GM12865 (cell line): Measurements from ENCODE around the gene CEP89.

Source experiments
- DNase-seq: peaks from one replicate; pipeline ENCODE4 v3.0.0; 2010; ENCODE audit warnings: low read depth
- H3K4me3 ChIP-seq: 2 replicates; pipeline ENCODE4 v1.5.1; 2011; ENCODE audit warnings: mild to moderate bottlenecking, low read depth, low read length, control low read depth
- TF ChIP-seq, protein P1 (sequence below): IDR thresholded peaks from 2 replicates; pipeline ENCODE4 v1.5.1; 2011; ENCODE audit warnings: low read length, control low read depth, low read depth, inconsistent platforms; ENCODE audit not compliant: insufficient read depth; ENCODE audit errors: missing control alignments

Gene CEP89

DNA sequence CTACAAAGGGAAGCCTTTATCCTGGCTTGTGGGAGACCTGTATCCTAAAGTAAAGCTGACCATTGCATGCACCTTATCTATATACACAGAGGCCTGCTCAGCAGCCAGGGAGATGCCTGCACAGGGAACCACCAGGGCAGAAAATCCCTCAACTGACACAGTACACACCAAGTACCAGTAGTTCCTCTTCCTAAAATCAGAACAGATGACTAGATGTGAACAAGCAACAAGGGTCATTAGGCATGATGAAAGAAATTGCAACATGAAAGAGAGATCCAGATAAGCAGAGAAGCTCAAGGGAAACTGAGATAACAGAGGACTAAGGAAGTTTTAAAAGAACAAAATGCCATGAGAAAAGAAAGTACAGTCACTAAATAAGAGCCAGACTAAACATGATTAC, 62.5 kb downstream of the CEP89 start:
- TF ChIP-seq, protein P1, sequence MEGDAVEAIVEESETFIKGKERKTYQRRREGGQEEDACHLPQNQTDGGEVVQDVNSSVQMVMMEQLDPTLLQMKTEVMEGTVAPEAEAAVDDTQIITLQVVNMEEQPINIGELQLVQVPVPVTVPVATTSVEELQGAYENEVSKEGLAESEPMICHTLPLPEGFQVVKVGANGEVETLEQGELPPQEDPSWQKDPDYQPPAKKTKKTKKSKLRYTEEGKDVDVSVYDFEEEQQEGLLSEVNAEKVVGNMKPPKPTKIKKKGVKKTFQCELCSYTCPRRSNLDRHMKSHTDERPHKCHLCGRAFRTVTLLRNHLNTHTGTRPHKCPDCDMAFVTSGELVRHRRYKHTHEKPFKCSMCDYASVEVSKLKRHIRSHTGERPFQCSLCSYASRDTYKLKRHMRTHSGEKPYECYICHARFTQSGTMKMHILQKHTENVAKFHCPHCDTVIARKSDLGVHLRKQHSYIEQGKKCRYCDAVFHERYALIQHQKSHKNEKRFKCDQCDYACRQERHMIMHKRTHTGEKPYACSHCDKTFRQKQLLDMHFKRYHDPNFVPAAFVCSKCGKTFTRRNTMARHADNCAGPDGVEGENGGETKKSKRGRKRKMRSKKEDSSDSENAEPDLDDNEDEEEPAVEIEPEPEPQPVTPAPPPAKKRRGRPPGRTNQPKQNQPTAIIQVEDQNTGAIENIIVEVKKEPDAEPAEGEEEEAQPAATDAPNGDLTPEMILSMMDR: no peak
- DNase-seq: no peak
- no peak overlapping the region for H3K4me3 ChIP-seq

DNA sequence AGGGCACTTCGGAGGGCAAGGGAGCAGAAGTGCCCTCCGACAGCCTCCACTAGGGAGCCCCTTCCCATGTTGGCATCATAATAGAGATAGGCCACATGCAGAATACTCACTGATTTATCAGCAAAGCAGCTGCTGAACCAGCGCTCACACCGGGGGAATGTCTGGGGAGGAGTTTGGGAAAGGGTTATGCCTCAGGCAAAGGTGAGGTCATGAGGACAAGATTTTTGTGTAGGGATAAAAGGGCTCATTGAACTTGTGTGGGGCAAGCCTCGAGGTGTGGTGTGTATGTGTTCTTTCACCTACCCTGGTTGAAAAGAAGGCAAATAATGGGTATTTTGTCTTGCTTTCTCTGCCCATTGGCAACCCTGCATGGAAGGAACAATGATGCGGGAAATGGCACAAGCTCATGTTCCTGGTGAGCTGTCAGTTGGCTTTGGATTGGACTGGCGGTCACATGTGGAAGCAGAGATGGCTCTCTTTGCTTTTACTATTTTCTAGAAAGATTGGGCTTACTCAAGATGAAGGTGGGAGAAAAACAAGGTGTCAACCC, 63.0 kb downstream of the CEP89 start:
- no peak for DNase-seq
- H3K4me3 ChIP-seq: no peak overlapping the region
- TF ChIP-seq, protein P1: no peak

DNA sequence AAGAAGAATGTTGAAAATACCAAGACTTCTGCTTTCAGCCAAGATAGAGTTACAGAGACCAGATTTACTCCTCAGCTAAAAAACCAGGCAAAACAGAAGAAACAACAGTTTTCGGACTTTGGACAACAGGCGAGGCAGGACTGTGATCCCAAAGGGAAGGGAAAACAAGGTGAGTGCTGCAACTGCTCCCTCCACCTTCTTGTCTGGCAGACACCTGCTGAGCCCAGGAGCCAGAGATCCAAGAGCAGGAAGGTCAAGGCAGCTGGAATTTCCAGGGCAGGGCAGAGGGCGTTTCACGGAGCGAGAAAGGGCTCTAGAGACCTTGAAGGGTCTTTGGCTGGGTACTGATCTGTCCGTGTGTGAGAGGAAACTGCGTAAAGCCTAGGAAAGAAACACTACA, 69.3 kb downstream of the CEP89 start:
- TF ChIP-seq, protein P1: no peak
- DNase-seq: no peak
- H3K4me3 ChIP-seq: no peak overlapping the region

DNA sequence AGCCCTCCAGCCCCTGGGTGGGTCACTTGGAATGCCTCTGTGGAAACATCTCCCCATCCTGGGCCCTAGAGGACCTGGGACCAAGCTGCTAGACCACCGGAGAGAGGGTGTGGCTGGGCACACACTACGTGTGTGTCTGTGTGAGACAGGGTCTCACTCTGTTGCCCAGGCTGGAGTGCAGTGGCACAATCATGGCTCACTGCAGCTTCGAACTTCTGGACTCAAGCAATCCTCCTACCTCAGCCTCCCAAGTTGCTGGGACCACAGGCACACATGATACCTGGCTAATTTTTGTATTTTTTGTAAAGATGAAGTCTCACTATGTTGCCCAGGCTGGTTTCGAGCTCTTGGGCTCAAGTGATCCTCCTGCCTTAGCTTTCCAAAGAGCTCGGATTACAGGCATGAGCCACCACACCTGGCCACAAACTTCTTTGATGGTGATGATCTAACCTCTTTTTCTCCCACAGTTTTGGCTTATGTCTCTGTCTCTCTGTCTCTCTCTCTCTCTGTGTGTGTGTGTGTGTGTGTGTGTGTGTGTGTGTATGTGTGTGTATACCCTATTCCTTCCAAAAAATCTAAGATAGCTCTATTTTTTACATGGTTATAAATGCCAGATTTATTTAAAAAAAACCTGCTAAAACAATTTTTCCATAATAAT, 70.1 kb downstream of the CEP89 start:
- H3K4me3 ChIP-seq: no peak overlapping the region
- no peak for DNase-seq
- TF ChIP-seq, protein P1: no peak

DNA sequence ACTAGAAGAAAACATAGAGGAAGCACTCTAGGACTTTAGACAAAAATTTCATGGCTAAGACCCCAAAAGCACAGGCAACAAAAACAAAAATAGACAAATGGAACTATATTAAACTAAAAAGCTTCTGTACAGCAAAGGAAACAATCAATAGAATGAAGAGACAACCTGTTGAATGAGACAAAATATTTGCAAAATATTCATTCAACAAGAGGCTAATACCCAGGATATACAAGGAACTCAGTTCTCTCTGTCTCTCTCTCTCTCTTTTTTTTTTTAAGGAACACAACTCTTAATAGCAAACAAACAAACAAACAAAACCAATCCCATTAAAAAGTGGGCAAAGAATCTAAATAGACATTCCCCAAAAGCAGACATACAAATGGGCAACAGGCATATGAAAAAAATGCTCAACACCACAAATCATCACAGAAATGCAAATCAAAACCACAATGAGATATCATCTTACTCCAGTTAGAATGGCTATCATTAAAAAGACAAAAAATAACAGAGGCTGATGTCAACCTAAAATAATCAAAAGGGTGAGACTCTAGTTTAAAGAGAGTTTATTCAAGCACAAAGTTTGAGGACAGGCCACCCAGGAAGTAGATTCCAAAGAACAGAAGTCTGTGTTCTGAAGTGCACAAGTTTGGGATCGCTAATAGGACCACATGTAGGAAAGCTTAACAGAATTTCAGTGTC, 75.1 kb downstream of the CEP89 start:
- no peak overlapping the region for H3K4me3 ChIP-seq
- DNase-seq: no peak
- TF ChIP-seq, protein P1: no peak

DNA sequence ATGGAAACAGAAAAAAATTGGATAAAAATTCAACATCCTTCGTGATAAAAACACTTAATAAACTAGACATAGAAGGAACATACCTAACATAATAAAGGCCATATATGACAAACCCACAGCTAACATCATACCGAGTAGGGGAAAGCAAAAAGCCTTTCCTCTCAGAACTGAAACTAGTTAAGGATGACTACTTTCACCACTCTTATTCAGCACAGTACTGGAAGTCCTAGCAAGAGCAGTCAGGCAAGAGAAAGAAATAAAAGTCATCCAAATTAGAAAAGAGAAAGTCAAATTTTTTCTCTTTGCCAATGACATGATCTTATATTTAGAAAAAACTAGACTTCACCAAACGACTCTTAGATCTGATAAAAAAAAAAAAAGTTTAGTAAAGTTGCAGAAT, 76.4 kb downstream of the CEP89 start:
- TF ChIP-seq, protein P1: no peak
- peak; percentile 58 for DNase-seq
- no peak overlapping the region for H3K4me3 ChIP-seq
